NCI-H2196 treated with DMSO at 0.1 percent for 48 hours (cell line): ENCODE results near the gene PLA2G4C.

Source experiments
- DNase-seq: peaks from one replicate; lab custom pipeline; 2025; ENCODE audit not compliant: unreplicated experiment; lab: John Stamatoyannopoulos, UW

Gene PLA2G4C

GRCh38 chr19:48061401-48062344, 48.9 kb downstream of the PLA2G4C start:
- no peak for DNase-seq

GRCh38 chr19:48060381-48060780, 50.2 kb downstream of the PLA2G4C start:
- no peak for DNase-seq

GRCh38 chr19:48059331-48059730, 51.3 kb downstream of the PLA2G4C start:
- DNase-seq: no peak

- DNase-seq: no peak
Observed at GRCh38 chr19:48053856-48054255, 56.8 kb downstream of the PLA2G4C start.

GRCh38 chr19:48053076-48053475, 57.5 kb downstream of the PLA2G4C start:
- no peak for DNase-seq

GRCh38 chr19:48051335-48052033, 59.1 kb downstream of the PLA2G4C start:
- no peak for DNase-seq

- no peak for DNase-seq
Observed at GRCh38 chr19:48044561-48044960, 66.1 kb downstream of the PLA2G4C start.

DNA sequence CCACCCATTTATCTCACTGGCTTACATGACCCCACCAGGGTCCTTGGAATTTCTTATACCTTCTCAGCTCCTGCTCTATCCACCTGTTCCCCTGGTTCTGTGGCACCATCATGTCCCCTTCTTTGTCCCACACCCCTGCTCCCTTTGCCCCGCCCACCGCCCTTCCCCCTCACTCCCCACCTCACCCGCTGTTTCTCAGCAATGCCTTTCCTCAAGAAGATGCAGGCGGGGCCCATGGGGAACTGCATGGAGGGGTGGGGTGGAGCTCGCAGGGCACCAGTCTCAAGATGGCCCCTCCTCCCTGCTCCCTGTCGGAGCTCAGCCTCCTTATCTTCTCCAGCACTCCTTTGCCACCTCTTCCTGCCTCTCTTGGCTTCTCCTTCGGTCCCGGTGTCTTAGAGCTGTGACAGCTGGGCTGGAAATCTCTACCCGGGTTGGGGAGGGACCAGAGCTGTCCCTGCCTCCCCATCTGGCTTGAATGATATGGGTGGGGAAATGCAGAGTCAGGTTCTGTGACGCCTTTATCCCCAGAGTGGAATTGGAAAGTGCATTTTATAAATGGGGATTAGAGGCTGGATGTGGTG, 66.8 kb downstream of the PLA2G4C start, which contains the start of gene CABP5:
Gene CABP5, minus strand, starts transcription at position 405 of the 584 bp plus-strand sequence. Its CDS starts 157 bp downstream, at position 248.
- no peak for DNase-seq

- DNase-seq: no peak
Observed at GRCh38 chr19:48041877-48042580, 68.6 kb downstream of the PLA2G4C start.

DNA sequence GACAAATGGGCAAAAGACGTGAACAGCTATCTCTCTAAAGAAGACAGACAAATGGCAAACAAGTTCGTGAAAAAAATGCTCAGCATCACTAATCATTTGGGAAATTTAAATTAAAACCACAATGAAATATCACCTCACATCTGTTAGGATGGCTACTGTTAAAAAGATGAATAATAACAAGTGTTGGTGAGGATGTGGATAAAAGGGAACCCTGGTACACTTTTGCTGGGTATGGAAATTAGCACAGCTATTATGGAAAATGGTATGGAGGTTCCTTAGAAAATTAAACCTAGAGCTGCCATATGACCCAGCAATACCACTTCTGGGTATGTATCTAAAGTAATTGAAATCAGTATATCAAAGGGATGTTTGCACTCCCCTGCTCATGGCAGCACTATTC, 73.9 kb downstream of the PLA2G4C start:
- DNase-seq: no peak

- DNase-seq: no peak
Observed at GRCh38 chr19:48033604-48034003, 77.0 kb downstream of the PLA2G4C start.

GRCh38 chr19:48030073-48030472, 80.5 kb downstream of the PLA2G4C start:
- DNase-seq: no peak

GRCh38 chr19:48029431-48029830, 81.2 kb downstream of the PLA2G4C start:
- DNase-seq: no peak

- DNase-seq: no peak
Observed at GRCh38 chr19:48025480-48025879, 85.1 kb downstream of the PLA2G4C start.

DNA sequence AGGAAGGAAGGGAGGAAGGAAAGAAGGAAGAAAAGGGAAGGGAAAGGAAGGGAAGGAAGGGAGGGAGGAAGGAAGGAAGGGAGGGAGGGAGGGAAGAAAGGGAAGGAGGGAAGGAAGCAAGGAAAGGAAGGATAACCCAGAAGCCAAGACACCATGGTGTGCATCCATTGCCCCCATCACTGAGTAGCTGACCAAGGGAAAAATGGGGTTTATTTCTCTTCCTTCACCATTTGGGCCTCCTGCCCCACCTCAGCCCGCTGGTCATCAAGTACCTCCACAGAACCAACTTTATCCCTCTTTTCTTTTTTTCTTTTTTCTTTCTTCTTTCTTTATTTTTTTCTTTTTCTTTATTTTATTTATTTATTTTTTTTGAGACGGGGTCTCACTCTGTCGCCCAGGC, 87.1 kb downstream of the PLA2G4C start:
- no peak for DNase-seq

DNA sequence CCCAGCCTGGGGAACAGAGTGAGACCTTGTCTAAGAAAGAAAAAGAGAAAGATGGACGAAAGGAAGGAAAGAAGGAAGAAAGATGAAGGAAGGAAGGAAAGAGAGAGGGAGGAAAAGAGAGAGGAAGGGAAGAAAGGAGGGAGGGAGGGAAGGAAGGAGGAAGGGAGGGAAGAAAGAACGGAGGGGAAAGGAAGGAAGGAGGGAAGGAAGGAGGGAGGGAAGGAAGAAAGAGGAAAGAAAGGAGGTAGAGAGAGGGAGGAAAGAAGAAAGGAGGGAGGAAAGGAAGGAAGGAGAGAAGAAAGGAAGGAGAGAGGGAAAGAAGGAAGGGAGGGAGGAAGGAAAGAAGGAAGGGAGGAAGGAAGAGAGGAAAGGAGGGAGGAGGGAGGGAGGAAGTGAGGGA, 87.6 kb downstream of the PLA2G4C start:
- no peak for DNase-seq

- DNase-seq: no peak
Observed at GRCh38 chr19:48020686-48021085, 89.9 kb downstream of the PLA2G4C start.

- DNase-seq: no peak
Observed at GRCh38 chr19:48010932-48011758, 99.5 kb downstream of the PLA2G4C start.

DNA sequence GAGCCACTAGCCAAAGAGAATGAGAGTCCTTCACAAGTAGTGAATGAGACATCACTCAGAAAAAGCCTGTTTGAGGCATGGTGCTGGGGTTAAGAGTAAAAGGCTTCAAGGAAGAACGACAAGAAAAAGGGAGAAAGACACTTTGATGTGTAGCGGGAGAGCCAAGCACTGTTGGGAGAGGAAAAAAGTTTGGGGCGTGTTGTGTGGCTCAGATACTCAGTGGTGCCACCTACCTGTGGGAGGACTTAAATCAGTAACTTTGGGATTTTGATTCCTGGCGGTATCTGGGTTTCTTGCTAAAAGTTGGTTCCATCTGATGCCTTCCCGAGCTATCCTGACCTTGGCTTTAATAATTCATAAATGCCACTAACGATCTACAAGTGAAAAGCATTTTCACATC, 103.9 kb downstream of the PLA2G4C start:
- DNase-seq: no peak

GRCh38 chr19:48004236-48004635, 106.4 kb downstream of the PLA2G4C start:
- no peak for DNase-seq
